NCI-H748 treated with DMSO at 0.1 percent for 48 hours (cell line): Measurements from ENCODE around the gene CRYM.

Experiments used
- DNase-seq: peaks from one replicate; lab custom pipeline; 2025; lab: John Stamatoyannopoulos, UW

The CRYM gene

DNA sequence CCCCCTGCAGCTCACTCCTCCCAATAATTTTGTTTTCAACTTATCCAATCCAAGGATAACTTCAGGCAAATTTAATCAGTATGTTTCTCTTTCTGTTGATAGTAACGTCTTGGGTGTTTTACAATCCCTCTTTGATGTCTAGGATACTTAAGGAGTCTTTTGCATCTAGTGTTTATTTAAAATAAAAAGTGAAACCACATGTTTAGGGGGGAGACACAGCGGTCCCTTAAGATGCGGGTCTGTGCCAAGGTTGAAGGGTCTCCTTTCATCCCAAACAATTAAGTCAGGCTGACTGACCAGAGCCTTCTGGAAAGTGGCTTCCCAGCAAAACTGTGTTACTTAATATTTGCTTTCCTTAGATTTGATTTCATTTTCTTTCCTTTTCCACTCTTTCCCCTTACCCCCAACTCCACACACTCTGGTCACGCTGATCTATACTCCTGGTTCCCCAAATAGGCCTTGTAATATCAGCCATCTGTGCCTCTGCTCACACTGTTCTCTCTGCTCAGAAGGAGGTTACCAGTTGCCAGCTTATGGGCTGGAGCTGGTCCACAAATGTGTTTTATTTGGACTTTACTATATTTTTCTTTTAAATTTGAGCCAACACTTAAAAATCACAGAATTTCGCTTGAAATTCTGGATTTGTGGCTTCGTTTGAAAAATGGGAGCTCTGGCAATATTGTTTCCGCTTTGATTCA is 33.4 kb downstream of the CRYM start:
- no peak for DNase-seq

DNA sequence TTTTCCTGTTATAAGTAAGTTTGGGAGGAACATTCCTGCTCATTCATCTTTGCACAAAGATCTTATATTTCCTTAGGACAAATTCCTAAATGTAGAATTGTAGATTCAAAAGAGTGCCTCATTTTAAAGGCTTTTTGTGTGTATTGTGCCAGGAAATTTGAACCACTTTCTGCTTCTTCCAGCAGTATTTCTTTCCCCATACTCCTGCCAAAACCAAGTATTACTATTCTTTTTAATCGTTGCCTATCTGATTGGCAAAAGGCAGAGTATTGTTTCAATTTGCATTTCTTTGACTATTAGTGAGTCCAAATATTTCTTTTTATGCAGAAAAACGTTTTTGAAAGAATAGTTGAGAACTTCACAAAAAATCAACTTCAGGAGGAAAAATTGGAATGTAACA is 35.3 kb downstream of the CRYM start:
- DNase-seq, result no peak

DNA sequence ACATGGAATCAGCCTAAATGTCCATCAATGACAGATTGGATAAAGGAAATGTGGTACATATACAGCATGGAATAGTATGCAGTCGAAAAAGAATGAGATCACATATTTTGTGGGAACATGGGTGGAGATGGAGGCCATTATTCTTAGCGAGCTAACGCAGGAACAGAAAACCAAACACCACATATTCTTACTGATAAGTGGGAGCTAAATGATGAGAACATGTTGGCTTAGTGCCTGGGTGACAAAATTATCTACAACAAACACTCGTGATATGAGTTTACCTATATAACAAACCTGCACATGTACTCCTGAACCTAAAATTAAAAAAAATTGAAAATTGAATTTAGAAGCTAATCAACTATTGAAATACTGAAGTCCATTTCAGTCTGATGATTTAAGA is 38.4 kb downstream of the CRYM start:
- DNase-seq, result no peak

DNA sequence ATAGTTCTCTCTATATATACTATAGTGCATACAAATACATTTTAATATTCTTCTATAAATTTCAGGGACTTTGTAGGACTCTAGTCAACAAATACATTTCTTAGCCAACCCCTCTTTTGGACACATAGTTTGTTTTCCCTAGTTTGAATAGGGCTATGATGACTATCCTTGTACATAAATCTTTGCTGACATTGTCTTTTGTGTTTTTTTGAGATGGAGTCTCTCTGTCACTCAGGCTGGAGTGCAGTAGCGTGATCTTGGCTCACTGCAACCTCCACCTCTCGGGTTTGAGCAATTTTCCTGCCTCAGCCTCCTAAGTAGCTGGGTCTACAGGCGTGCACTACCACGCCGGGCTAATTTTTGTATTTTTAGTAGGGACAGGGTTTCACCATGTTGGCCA is 41.3 kb downstream of the CRYM start:
- no peak for DNase-seq

DNA sequence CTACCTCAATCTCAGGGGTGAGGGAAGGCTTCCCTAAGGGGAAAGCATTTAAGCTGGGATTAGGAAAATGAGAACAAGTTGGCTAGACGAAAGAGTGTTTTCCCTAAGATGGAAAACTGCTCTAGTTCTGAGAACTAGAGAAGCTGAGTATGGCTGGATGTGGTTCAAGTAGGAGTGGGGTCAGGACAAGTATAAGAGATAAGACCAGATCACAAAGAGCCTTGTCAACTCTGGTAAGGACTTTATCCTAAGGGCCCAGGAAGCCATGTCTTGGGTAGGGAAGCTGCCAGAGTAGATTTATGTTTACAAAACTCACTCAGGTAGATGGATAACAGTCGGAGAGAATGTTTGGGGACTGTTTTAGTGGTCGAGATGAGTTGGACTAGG is 42.9 kb downstream of the CRYM start:
- DNase-seq, result no peak

DNA sequence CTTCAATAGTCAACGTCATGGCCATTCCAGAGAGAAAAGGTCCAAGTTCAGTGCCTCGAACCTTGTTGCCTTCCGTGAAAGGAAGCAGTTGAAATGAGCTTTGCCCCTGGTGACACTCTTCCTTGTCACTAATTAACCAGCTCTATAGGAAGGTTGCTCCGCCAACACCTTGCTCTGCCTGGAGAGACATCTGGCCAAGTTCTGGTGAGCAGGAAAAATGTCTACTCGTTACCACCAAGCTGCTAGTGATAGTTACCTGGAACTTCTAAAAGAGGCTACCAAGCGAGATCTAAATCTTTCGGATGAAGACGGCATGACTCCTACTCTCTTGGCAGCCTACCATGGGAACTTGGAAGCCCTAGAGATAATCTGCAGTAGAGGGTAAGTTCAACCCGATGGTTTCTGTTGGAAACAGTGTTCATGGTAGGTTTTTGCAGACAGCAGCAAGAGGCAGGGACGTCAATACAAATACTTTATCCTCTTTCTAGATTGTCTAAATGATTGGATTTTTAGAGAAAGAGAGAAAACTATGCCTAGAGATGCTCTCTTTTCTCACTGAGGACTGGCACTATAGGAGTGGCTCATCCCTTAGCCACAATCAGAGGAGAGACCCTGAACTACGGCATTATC is 44.5 kb downstream of the CRYM start, which contains the start of gene ANKS4B:
Gene ANKS4B (plus strand): TSS at position 179 of the 630 bp plus-strand sequence. CDS start 39 bp downstream, at position 218.
- DNase-seq, result no peak

DNA sequence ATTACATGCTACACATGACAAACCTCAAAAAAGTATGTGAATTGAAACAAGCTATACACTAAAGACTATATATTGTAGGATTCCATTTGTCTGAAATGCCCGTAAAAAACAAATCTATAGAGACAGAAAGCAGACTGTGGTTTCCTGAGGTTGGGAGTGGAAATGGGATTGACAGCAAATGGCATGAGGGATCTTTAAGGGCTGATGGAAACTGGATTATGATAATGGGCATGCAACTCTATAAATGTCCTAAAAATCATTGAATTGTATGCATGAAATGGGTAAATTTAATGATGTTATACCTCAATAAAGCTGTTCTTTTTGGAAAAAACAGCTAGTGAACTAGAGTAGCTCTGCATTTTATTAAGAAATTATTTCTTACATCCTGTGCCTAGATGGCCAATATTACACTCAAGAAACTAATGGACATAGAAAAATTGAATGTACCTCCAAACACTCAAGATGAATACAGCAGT is 45.0 kb downstream of the CRYM start:
- no peak for DNase-seq

DNA sequence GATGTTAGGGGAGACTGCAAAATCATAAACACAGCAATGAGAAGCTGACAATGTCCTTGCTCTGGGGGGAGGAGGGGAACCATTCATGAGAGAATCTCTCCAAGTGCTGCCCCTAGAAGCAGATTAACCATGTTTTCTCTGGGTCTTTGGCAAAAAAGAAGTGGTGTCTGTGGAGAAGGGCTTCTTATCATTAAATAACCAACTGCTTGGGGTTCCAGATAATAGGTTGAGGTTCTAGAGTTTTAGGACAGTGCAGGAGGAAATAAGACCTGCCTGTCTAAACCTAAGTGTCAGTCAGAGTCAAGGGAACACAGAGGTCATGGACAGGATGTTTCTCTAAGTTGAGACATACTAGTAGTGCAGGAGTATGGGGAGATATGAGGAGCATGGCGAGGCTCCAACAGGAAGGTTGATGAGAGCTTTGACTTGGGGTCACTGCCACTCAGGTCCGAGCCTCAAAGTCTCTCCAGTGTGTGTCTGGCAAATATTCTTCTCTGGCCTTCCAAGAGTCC is 49.7 kb downstream of the CRYM start:
- DNase-seq, result no peak

DNA sequence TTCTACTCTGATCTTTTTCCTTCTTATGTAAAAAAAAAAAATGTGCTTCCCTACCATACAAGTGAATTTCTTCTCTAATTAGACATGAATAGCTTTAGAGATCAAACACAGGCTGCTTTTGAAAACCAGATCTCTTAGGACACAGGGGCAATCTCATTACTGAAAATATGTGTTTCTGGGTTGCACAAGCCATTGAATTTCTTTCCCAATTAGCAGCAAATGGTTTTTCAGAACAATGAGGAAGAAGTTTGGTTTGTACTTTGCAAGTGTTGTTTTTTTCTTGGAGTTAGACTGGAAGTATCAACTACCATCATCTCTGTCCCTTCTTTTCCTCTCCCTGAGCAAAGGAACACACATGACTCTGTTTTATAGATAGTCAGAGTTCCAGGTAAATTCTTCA is 50.2 kb downstream of the CRYM start:
- no peak for DNase-seq

DNA sequence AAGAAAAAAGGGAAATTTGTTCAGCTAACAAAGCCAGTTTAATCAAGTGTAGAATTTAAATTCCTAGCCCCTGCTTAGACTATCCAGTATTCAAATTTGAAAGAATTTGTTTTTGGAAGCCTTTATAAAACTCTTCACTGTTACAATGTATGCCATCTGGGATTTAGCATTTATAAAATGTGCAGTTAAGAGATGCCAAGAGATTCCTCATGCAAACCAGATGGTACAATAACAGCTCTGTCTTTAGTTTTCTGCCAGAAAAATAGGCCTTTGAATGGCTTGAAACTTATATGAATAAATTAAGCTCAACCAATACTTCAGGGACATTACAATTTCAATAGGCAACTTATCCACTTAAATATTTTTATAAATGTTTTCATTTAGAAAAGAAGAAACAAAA is 51.3 kb downstream of the CRYM start:
- no peak for DNase-seq

DNA sequence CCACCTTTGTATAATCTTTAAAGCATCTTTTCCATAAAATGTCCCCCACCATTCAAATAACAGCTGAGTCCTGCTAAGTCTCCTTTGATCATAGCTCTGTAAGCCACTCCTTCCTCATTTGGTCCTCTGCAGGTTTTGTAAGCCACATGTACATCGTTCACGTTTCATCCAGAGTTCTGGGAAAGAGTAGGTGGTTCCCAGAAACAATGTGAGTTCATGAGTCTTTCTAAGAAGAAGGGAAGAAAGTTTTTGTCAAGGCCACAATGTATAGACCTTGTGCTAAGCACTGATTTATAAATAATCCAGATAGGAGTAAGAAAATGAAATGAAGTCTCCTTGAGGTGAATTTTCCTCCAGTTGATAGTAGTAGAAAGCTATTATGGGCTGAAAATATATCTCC is 53.3 kb downstream of the CRYM start:
- DNase-seq, result no peak

DNA sequence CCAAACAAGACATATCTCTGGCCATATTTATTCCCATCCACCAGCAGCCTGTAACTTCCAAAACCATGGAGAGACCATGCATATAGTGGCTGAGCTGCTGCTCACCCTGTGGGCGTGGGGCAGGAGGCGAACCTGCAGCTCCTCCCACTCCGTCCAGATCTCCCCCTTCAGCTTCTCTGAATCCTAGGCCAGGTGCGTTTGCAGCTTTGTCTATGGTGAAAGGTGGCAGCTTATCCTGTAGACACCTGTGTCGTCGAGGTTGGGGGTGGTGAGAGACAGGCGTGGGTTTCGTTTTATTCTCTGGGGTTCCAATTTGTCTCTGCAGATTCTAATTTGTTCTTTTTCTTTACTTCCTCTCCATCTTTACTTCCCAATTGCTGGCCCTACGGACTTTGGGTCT is 54.3 kb downstream of the CRYM start:
- no peak for DNase-seq

DNA sequence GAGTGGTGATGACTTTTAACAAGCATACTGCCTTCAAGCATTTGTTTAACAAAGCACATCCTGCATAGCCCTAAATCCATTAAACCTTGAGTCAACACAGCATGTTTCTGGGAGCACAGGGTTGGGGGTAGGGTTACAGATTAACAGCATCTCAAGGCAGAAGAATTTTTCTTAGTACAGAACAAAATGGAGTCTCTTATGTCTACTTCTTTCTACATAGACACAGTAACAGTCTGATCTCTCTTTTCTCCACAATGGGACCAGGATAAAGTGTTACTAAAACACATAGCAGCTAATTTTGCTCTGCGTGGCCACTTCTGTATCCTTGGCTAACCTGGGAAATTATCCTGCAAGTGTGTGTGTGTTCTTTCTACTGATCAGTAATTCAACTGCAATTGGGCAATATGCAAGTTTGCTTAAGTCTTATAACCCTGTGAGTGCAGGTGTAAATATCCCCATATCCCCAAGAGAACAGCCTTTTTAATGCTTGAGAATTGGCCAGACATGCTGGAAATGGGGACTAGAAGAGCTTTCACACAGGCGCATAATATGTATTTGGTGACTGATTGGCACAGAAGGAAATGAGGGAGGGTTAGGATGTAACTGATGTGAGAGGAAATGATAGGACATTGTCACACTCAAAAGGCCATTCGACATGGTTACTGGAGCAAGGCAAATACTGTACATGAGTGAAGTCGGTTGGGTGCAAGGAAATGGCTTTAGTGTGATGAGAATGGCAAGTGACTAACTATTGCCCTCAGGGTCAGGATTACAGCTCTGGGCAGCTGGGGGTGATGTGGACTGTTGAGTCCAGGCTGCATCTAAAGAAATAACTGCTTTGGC is 55.4 kb downstream of the CRYM start:
- DNase-seq, result peak; percentile 21

DNA sequence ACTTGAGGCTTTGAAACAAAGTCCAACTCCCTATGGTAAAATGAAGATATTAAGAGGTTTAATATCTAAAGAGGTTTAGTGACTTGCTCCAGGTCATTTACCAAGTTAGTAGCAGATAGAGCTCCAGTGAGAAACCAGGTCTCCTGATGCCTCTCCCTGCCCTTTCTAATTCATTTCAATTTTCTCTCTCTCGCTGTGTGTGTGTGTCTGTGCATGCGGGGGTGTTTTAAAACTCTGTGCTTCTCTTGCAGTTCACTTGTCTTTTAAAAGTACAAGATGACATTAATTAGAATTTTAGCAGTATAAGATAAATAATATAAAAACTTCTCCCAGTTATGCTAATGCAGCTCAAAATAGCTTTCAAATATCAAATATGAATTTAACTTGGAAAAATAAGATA is 58.5 kb downstream of the CRYM start:
- DNase-seq, result no peak

DNA sequence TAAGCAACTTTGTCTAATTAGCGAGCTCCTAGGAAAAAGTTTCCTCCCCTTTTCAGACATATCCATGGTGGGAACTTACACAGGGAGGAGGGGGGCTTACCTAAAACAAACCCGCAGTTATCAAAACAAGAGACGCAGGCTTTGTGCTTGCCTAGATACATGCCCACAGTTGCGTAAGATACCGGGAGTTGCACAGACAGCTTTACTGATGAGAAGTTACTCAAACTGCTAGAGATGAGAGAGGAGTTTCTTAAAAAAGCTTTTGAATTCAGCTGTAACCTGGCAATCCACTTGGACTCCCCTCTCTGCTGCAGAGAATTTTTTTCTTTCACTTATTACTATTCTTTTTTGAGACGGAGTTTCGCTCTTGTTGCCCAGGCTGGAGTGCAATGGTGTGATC is 59.9 kb downstream of the CRYM start:
- no peak for DNase-seq

DNA sequence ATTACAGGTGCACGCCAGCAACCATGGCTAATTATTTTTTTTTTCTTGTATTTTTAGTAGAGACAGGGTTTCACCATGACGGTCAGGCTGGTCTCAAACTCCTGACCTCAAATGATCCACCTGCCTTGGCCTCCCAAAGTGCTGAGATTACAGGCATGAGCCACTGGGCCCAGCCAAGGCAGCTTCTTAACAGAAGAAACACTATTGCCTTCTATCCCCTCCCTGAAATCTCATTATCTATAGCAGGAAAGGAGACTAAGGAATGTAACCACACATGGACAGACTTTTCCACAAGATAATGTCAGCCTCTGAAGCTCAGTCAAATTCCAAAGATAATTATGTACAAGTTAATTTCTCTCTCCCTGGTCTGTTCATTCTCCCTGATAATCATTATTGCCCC is 61.0 kb downstream of the CRYM start:
- DNase-seq, result no peak

DNA sequence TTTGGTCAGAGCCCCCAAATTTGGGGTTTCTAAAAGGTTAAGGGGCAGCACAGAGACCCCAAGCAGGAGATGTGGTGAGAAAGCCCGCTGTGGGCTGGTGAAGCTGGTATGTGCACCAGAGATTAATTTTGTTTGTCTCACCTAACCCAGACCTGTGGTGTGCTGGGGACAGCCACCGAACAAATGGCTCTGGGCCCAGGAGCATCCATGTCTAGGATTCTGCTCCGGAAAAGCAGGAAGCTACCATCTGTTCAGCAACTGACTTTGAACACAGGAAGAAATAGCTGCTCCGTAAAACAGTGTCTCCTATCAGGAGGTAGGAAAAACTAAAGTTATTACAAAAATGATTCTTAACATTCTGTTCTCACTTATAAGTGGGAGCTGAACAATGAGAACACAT is 64.0 kb downstream of the CRYM start:
- no peak for DNase-seq

DNA sequence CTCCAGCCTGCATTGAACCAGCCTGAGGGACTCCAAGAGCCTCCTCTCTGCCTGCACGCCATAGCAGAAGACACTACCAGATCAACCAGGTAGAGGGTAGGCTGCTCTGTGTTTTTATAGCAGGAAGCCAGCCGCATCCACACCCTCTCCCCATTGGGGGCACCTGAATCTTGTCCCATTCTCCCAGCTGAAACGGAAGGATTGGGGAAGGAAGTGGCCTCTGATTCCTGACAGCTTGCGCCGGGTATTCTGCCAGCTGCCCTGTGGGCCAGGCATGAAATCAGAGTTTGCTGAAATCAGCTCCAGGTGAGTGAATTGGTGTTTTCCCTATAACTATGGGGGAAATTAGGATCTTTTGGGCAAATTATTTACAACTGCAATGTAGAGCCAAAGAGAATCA is 66.6 kb downstream of the CRYM start, which contains the start of gene ZP2:
Gene ZP2 (minus strand): TSS at position 89 of the 400 bp plus-strand sequence. CDS start 27 bp downstream, at position 62.
- DNase-seq, result no peak
